Stimulated activated naive CD8-positive, alpha-beta T cell treated with anti-CD3 and anti-CD28 coated beads, Interleukin-15, amount 100 ng/mL, for 72 hours (primary cell): ENCODE results near the gene NCAM1.

ENCODE experiments used
- ATAC-seq: fragments of 150-1000 bp; cut with Tn5 transposase; 2 replicates; pipeline ENCODE4 v1.10.0; 2021; ENCODE audit warnings: mild to moderate bottlenecking, moderate library complexity
- DNase-seq, 2 donors: peaks; one replicate each; pipeline ENCODE4 v3.0.0; 2021 to 2022
- H3K27ac Mint-ChIP-seq, 2 donors: one replicate each; pipeline ENCODE4 v1.8.0; 2022; ENCODE audit warnings: mild to moderate bottlenecking in 2 of 2, mixed read lengths in 2 of 2, moderate library complexity in 2 of 2
- H3K27me3 Mint-ChIP-seq: one replicate; pipeline ENCODE4 v1.8.0; 2022; ENCODE audit warnings: mixed read lengths
- H3K4me1 Mint-ChIP-seq: one replicate; pipeline ENCODE4 v1.8.0; 2022; ENCODE audit warnings: mild to moderate bottlenecking, mixed read lengths
- H3K4me3 Mint-ChIP-seq, 2 donors: one replicate each; pipeline ENCODE4 v1.8.0; 2022; ENCODE audit warnings: mild to moderate bottlenecking in 2 of 2, mixed read lengths in 2 of 2, moderate library complexity in 1 of 2
- H3K9me3 Mint-ChIP-seq, 2 donors: one replicate each; pipeline ENCODE4 v1.8.0; 2022; ENCODE audit warnings: mixed read lengths in 2 of 2

NCAM1 gene

GRCh38 chr11:113261709-113262475 is 300.7 kb downstream of the NCAM1 start:
- ATAC-seq (no peak), DNase-seq (no peak)
- no peak overlapping the region for H3K4me3 Mint-ChIP-seq
- H3K9me3 Mint-ChIP-seq = no peaks in the 10 kb centered on the region
- H3K27ac Mint-ChIP-seq = peak overlapping the region in 1 of 2 donors; percentile 23
- peaks cover 17% of the 10 kb centered on the region for H3K27me3 Mint-ChIP-seq
- H3K4me1 Mint-ChIP-seq = no peaks in the 10 kb centered on the region

GRCh38 chr11:113262594-113262993 is 301.4 kb downstream of the NCAM1 start:
- Mint-ChIP-seq H3K27ac (peak overlapping the region in 1 of 2 donors; percentile 49), H3K4me1 (no peaks in the 10 kb centered on the region), H3K4me3 (no peak overlapping the region), H3K27me3 (peaks cover 22% of the 10 kb centered on the region), H3K9me3 (no peaks in the 10 kb centered on the region)
- DNase-seq (no peak), ATAC-seq (no peak)

- Mint-ChIP-seq H3K9me3 (no peaks in the 10 kb centered on the region), H3K4me3 (no peak overlapping the region)
Observed at GRCh38 chr11:113263458-113264259, 302.4 kb downstream of the NCAM1 start.

GRCh38 chr11:113265362-113265761 is 304.1 kb downstream of the NCAM1 start:
- H3K4me3 Mint-ChIP-seq = no peak overlapping the region
- ATAC-seq = no peak
- no peak overlapping the region for H3K27ac Mint-ChIP-seq
- H3K27me3 Mint-ChIP-seq = peaks cover 22% of the 10 kb centered on the region
- no peak for DNase-seq
- no peaks in the 10 kb centered on the region for H3K4me1 Mint-ChIP-seq
- H3K9me3 Mint-ChIP-seq = no peaks in the 10 kb centered on the region

More at GRCh38 chr11:113263458-113264259, 302.4 kb downstream of the NCAM1 start:
- H3K27me3 Mint-ChIP-seq = peaks cover 22% of the 10 kb centered on the region
- ATAC-seq (no peak), DNase-seq (no peak)
- H3K27ac Mint-ChIP-seq = no peak overlapping the region
- no peaks in the 10 kb centered on the region for H3K4me1 Mint-ChIP-seq

- no peaks in the 10 kb centered on the region for H3K9me3 Mint-ChIP-seq
- DNase-seq (no peak), ATAC-seq (no peak)
- no peak overlapping the region for H3K4me3 Mint-ChIP-seq
- no peaks in the 10 kb centered on the region for H3K4me1 Mint-ChIP-seq
- H3K27me3 Mint-ChIP-seq = peaks cover 15% of the 10 kb centered on the region
- no peak overlapping the region for H3K27ac Mint-ChIP-seq
Observed at GRCh38 chr11:113267493-113267892, 306.3 kb downstream of the NCAM1 start.

- Mint-ChIP-seq H3K27me3 (peaks cover 15% of the 10 kb centered on the region), H3K9me3 (no peaks in the 10 kb centered on the region), H3K4me3 (no peak overlapping the region), H3K4me1 (no peaks in the 10 kb centered on the region), H3K27ac (no peak overlapping the region)
- ATAC-seq = no peak
- DNase-seq = no peak
Observed at GRCh38 chr11:113269096-113269495, 307.9 kb downstream of the NCAM1 start.

- H3K9me3 Mint-ChIP-seq = no peaks in the 10 kb centered on the region
- peaks cover 15% of the 10 kb centered on the region for H3K27me3 Mint-ChIP-seq
- DNase-seq (no peak), ATAC-seq (no peak)
- no peaks in the 10 kb centered on the region for H3K4me1 Mint-ChIP-seq
- H3K4me3 Mint-ChIP-seq = no peak overlapping the region
- H3K27ac Mint-ChIP-seq = peak overlapping the region in 1 of 2 donors; percentile 82
Observed at GRCh38 chr11:113269636-113270035, 308.4 kb downstream of the NCAM1 start.

- Mint-ChIP-seq H3K27ac (peak overlapping the region in 1 of 2 donors; percentile 33), H3K27me3 (peaks cover 15% of the 10 kb centered on the region), H3K4me3 (no peak overlapping the region), H3K9me3 (no peaks in the 10 kb centered on the region), H3K4me1 (no peaks in the 10 kb centered on the region)
- ATAC-seq (no peak), DNase-seq (no peak)
Observed at GRCh38 chr11:113270080-113270479, 308.9 kb downstream of the NCAM1 start.

GRCh38 chr11:113271551-113272245 is 310.5 kb downstream of the NCAM1 start:
- ATAC-seq (no peak), DNase-seq (no peak)
- Mint-ChIP-seq H3K4me1 (no peaks in the 10 kb centered on the region), H3K9me3 (no peaks in the 10 kb centered on the region), H3K27me3 (peaks cover 8% of the 10 kb centered on the region), H3K4me3 (no peak overlapping the region), H3K27ac (no peak overlapping the region)

- no peak for ATAC-seq
- Mint-ChIP-seq H3K9me3 (no peaks in the 10 kb centered on the region), H3K27ac (no peak overlapping the region), H3K4me1 (no peaks in the 10 kb centered on the region), H3K4me3 (no peak overlapping the region), H3K27me3 (peaks cover 2% of the 10 kb centered on the region)
- DNase-seq = no peak
Observed at GRCh38 chr11:113272281-113272680, 311.1 kb downstream of the NCAM1 start.

- Mint-ChIP-seq H3K4me3 (no peak overlapping the region), H3K27me3 (no peaks in the 10 kb centered on the region), H3K4me1 (no peaks in the 10 kb centered on the region), H3K9me3 (no peaks in the 10 kb centered on the region), H3K27ac (no peak overlapping the region)
- ATAC-seq (no peak), DNase-seq (no peak)
Observed at GRCh38 chr11:113272927-113273615, 311.9 kb downstream of the NCAM1 start.

GRCh38 chr11:113273720-113274119 is 312.5 kb downstream of the NCAM1 start:
- no peak overlapping the region for H3K27ac Mint-ChIP-seq

GRCh38 chr11:113274713-113275582 is 313.7 kb downstream of the NCAM1 start:
- Mint-ChIP-seq H3K27ac (no peak overlapping the region), H3K4me1 (no peaks in the 10 kb centered on the region), H3K27me3 (no peaks in the 10 kb centered on the region), H3K9me3 (no peaks in the 10 kb centered on the region), H3K4me3 (no peak overlapping the region)
- DNase-seq (no peak), ATAC-seq (no peak)

More at GRCh38 chr11:113273720-113274119, 312.5 kb downstream of the NCAM1 start:
- Mint-ChIP-seq H3K9me3 (no peaks in the 10 kb centered on the region), H3K4me1 (no peaks in the 10 kb centered on the region), H3K4me3 (no peak overlapping the region), H3K27me3 (no peaks in the 10 kb centered on the region)
- DNase-seq (no peak), ATAC-seq (no peak)

- DNase-seq = no peak
- no peaks in the 10 kb centered on the region for H3K9me3 Mint-ChIP-seq
- no peak for ATAC-seq
- no peak overlapping the region for H3K27ac Mint-ChIP-seq
- no peaks in the 10 kb centered on the region for H3K4me1 Mint-ChIP-seq
- H3K4me3 Mint-ChIP-seq = no peak overlapping the region
- H3K27me3 Mint-ChIP-seq = no peaks in the 10 kb centered on the region
Observed at GRCh38 chr11:113275602-113276001, 314.4 kb downstream of the NCAM1 start.
